ENCODE results near the gene AGR2. TPM values are rescaled to one million over a fixed set of nuclear protein-coding genes. Genes with fewer than 3 reads are reported as not detected.

The AGR2 gene
- polyA plus RNA-seq, 3 donors from 2014 or later: not detected

GRCh38 chr7:16803881-16804673, 722 bp downstream of the AGR2 start:
- no peak overlapping the region for H3K27ac Mint-ChIP-seq

GRCh38 chr7:16803125-16803524, 1.7 kb downstream of the AGR2 start:
- Mint-ChIP-seq H3K27ac (no peak overlapping the region), H3K27me3 (ENCODE audit: low read depth in 3 of 3) (peaks cover 0 to 7% (median 0%) of the 10 kb centered on the region in 3 donors), H3K9me3 (no peaks in the 10 kb centered on the region), H3K4me1 (no peaks in the 10 kb centered on the region), H3K4me3 (no peak overlapping the region), H3K36me3 (no peaks in the 10 kb centered on the region)
- DNase-seq: no peak

More at GRCh38 chr7:16803881-16804673, 722 bp downstream of the AGR2 start:
- Mint-ChIP-seq H3K36me3 (no peaks in the 10 kb centered on the region), H3K27me3 (ENCODE audit: low read depth in 3 of 3) (peaks cover 0 to 7% (median 0%) of the 10 kb centered on the region in 3 donors), H3K9me3 (no peaks in the 10 kb centered on the region), H3K4me3 (no peak overlapping the region), H3K4me1 (no peaks in the 10 kb centered on the region)
- DNase-seq: no peak

- Mint-ChIP-seq H3K27ac (no peak overlapping the region), H3K27me3 (ENCODE audit: low read depth in 3 of 3) (peaks cover 0 to 2% (median 0%) of the 10 kb centered on the region in 3 donors), H3K9me3 (no peaks in the 10 kb centered on the region), H3K4me1 (no peaks in the 10 kb centered on the region), H3K36me3 (no peaks in the 10 kb centered on the region), H3K4me3 (no peak overlapping the region)
- no peak for DNase-seq
Observed at GRCh38 chr7:16801579-16801978, 3.2 kb downstream of the AGR2 start.

GRCh38 chr7:16801111-16801542, 3.7 kb downstream of the AGR2 start:
- no peak overlapping the region for H3K27ac Mint-ChIP-seq
- H3K4me1 Mint-ChIP-seq: no peaks in the 10 kb centered on the region
- no peaks in the 10 kb centered on the region for H3K27me3 Mint-ChIP-seq (ENCODE audit: low read depth in 3 of 3)
- no peaks in the 10 kb centered on the region for H3K36me3 Mint-ChIP-seq
- H3K9me3 Mint-ChIP-seq: no peaks in the 10 kb centered on the region
- no peak for DNase-seq
- H3K4me3 Mint-ChIP-seq: no peak overlapping the region

- Mint-ChIP-seq H3K27ac (no peak overlapping the region), H3K9me3 (no peaks in the 10 kb centered on the region), H3K4me3 (no peak overlapping the region), H3K27me3 (ENCODE audit: low read depth in 3 of 3) (no peaks in the 10 kb centered on the region), H3K36me3 (no peaks in the 10 kb centered on the region), H3K4me1 (no peaks in the 10 kb centered on the region)
- no peak for DNase-seq
Observed at GRCh38 chr7:16795624-16796023, 9.2 kb downstream of the AGR2 start.

- no peak for DNase-seq
- no peaks in the 10 kb centered on the region for H3K27me3 Mint-ChIP-seq (ENCODE audit: low read depth in 3 of 3)
Observed at GRCh38 chr7:16794986-16795385, 9.8 kb downstream of the AGR2 start.

GRCh38 chr7:16791905-16792698, 12.7 kb downstream of the AGR2 start:
- Mint-ChIP-seq H3K4me3 (no peak overlapping the region), H3K4me1 (no peaks in the 10 kb centered on the region), H3K27ac (no peak overlapping the region), H3K27me3 (ENCODE audit: low read depth in 3 of 3) (no peaks in the 10 kb centered on the region), H3K9me3 (no peaks in the 10 kb centered on the region), H3K36me3 (no peaks in the 10 kb centered on the region)
- DNase-seq: no peak

More at GRCh38 chr7:16794986-16795385, 9.8 kb downstream of the AGR2 start:
- no peaks in the 10 kb centered on the region for H3K9me3 Mint-ChIP-seq
- H3K36me3 Mint-ChIP-seq: no peaks in the 10 kb centered on the region
- no peaks in the 10 kb centered on the region for H3K4me1 Mint-ChIP-seq
- no peak overlapping the region for H3K4me3 Mint-ChIP-seq
- H3K27ac Mint-ChIP-seq: no peak overlapping the region

GRCh38 chr7:16791071-16791470, 13.7 kb downstream of the AGR2 start:
- no peaks in the 10 kb centered on the region for H3K9me3 Mint-ChIP-seq
- H3K27me3 Mint-ChIP-seq (ENCODE audit: low read depth in 3 of 3): no peaks in the 10 kb centered on the region
- DNase-seq: no peak
- H3K4me1 Mint-ChIP-seq: no peaks in the 10 kb centered on the region
- H3K4me3 Mint-ChIP-seq: no peak overlapping the region
- no peaks in the 10 kb centered on the region for H3K36me3 Mint-ChIP-seq
- H3K27ac Mint-ChIP-seq: no peak overlapping the region

- no peaks in the 10 kb centered on the region for H3K27me3 Mint-ChIP-seq (ENCODE audit: low read depth in 3 of 3)
- no peaks in the 10 kb centered on the region for H3K36me3 Mint-ChIP-seq
- H3K4me1 Mint-ChIP-seq: no peaks in the 10 kb centered on the region
- no peaks in the 10 kb centered on the region for H3K9me3 Mint-ChIP-seq
- no peak overlapping the region for H3K27ac Mint-ChIP-seq
- no peak for DNase-seq
- H3K4me3 Mint-ChIP-seq: no peak overlapping the region
Observed at GRCh38 chr7:16787127-16787526, 17.7 kb downstream of the AGR2 start.

- Mint-ChIP-seq H3K27ac (no peak overlapping the region), H3K27me3 (ENCODE audit: low read depth in 3 of 3) (no peaks in the 10 kb centered on the region), H3K4me3 (no peak overlapping the region)
Observed at GRCh38 chr7:16786257-16786656, 18.5 kb downstream of the AGR2 start.

GRCh38 chr7:16785846-16786245, 19.0 kb downstream of the AGR2 start:
- DNase-seq: no peak
- Mint-ChIP-seq H3K4me3 (no peak overlapping the region), H3K9me3 (no peaks in the 10 kb centered on the region), H3K4me1 (no peaks in the 10 kb centered on the region), H3K27ac (no peak overlapping the region), H3K36me3 (no peaks in the 10 kb centered on the region), H3K27me3 (ENCODE audit: low read depth in 3 of 3) (no peaks in the 10 kb centered on the region)

More at GRCh38 chr7:16786257-16786656, 18.5 kb downstream of the AGR2 start:
- Mint-ChIP-seq H3K4me1 (no peaks in the 10 kb centered on the region), H3K36me3 (no peaks in the 10 kb centered on the region), H3K9me3 (no peaks in the 10 kb centered on the region)
- DNase-seq: no peak

- Mint-ChIP-seq H3K36me3 (no peaks in the 10 kb centered on the region), H3K4me3 (no peak overlapping the region), H3K27me3 (ENCODE audit: low read depth in 3 of 3) (no peaks in the 10 kb centered on the region)
Observed at GRCh38 chr7:16785321-16785720, 19.5 kb downstream of the AGR2 start.

GRCh38 chr7:16780596-16780995, 24.2 kb downstream of the AGR2 start:
- no peaks in the 10 kb centered on the region for H3K9me3 Mint-ChIP-seq

More at GRCh38 chr7:16785321-16785720, 19.5 kb downstream of the AGR2 start:
- no peak for DNase-seq
- Mint-ChIP-seq H3K9me3 (no peaks in the 10 kb centered on the region), H3K27ac (no peak overlapping the region), H3K4me1 (no peaks in the 10 kb centered on the region)

GRCh38 chr7:16779051-16779450, 25.7 kb downstream of the AGR2 start:
- no peaks in the 10 kb centered on the region for H3K27me3 Mint-ChIP-seq (ENCODE audit: low read depth in 3 of 3)
- no peak overlapping the region for H3K27ac Mint-ChIP-seq
- H3K36me3 Mint-ChIP-seq: no peaks in the 10 kb centered on the region
- no peaks in the 10 kb centered on the region for H3K4me1 Mint-ChIP-seq
- DNase-seq: no peak
- H3K9me3 Mint-ChIP-seq: no peaks in the 10 kb centered on the region
- H3K4me3 Mint-ChIP-seq: no peak overlapping the region

More at GRCh38 chr7:16780596-16780995, 24.2 kb downstream of the AGR2 start:
- Mint-ChIP-seq H3K27ac (no peak overlapping the region), H3K4me1 (no peaks in the 10 kb centered on the region), H3K27me3 (ENCODE audit: low read depth in 3 of 3) (no peaks in the 10 kb centered on the region), H3K36me3 (no peaks in the 10 kb centered on the region), H3K4me3 (no peak overlapping the region)
- no peak for DNase-seq

Data from immature natural killer cell (primary cell).